Breast epithelium (tissue), 4 donors: ENCODE results near the gene POMT1. TPM values are rescaled to one million over a fixed set of nuclear protein-coding genes. Genes with fewer than 3 reads are reported as not detected.

Source experiments
- DNase-seq, 2 donors: peaks; one replicate each; pipeline ENCODE4 v3.0.0-alpha.2; 2019; ENCODE audit warnings: low spot score in 2 of 2
- H3K27ac ChIP-seq, 2 donors: fragments of 200-600 bp; sonication (generic) in 1 of 2; one replicate each; pipeline ENCODE4 v1.5.1; 2016 to 2019; ENCODE audit warnings: mild to moderate bottlenecking in 1 of 2
- H3K27me3 ChIP-seq, 2 donors: fragments of 200-600 bp; sonication (generic) in 1 of 2; one replicate each; pipeline versions ENCODE4 v1.5.1 to v1.6.0; 2017 to 2019; ENCODE audit warnings: control low read depth in 1 of 2, mild to moderate bottlenecking in 1 of 2
- H3K36me3 ChIP-seq: fragments of 200-600 bp; one replicate; pipeline ENCODE4 v1.5.1; 2019
- H3K4me1 ChIP-seq, 2 donors: fragments of 200-600 bp; sonication (generic); one replicate each; pipeline ENCODE4 v1.5.1; 2016 to 2019; ENCODE audit warnings: control low read depth in 1 of 2
- H3K4me3 ChIP-seq, 3 donors: fragments of 200-600 bp; sonication (generic); 1 replicate in 2 of 3; 2 replicates in 1 of 3; pipeline ENCODE4 v1.5.1; 2016 to 2019; ENCODE audit warnings: mild to moderate bottlenecking in 3 of 3, moderate library complexity in 2 of 3
- H3K9me3 ChIP-seq, 2 donors: fragments of 200-600 bp; sonication (generic) in 1 of 2; one replicate each; pipeline ENCODE4 v1.5.1; 2016 to 2019; ENCODE audit warnings: control low read depth in 1 of 2
- POLR2A ChIP-seq: fragments of 450-650 bp; IDR thresholded peaks from one replicate; pipeline ENCODE4 v1.6.1; 2016; ENCODE audit warnings: antibody characterized with exemption, mild to moderate bottlenecking, moderate library complexity
- POLR2AphosphoS5 ChIP-seq, 3 donors: sonication (generic); formaldehyde crosslinking; IDR thresholded peaks; one replicate each; pipeline ENCODE4 v1.6.1; 2017; ENCODE audit warnings: antibody characterized with exemption in 3 of 3
- intact Hi-C: fragments of 100-400 bp; cut with DNase I; formaldehyde crosslinking; loops from one replicate; pipeline ENCODE4 v1.15.1; 2023; ENCODE audit warnings: low total_unique reads
- total RNA-seq, 3 donors: library from RNA; depleted of rRNA; stranded (reverse); fragments of >200 nt; gene quantifications; one replicate each; pipeline ENCODE4 v1.1.0, GENCODE V29; 2016
- TF ChIP-seq, protein P1 (sequence below), 3 donors: fragments of 450-650 bp; IDR thresholded peaks; one replicate each; pipeline ENCODE4 v1.5.1; 2016 to 2017; ENCODE audit warnings: antibody characterized with exemption in 3 of 3, mild to moderate bottlenecking in 3 of 3, moderate library complexity in 3 of 3

POMT1 gene
- total RNA-seq, 3 donors from 2014 or later = 26.5 to 45.7 (median 26.6) TPM

DNA sequence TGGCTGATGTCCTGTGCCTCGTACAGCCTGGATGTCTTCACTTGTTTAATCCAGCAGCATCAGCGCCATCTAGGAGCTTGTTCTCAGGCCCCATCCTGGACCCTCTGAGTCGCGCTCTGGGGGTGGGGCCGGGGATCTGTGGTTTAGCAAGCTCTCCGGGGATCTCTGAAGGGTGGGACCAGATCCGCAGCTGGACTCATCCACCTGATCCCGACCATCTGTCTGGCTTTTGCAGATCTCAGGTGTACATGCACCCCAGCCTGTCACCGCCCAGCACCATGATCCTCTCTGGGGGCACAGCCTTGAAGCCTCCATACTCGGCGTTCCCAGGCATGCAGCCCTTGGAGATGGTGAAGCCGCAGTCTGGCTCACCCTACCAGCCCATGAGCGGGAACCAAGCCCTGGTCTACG is 15.1 kb upstream of the POMT1 start:
- Histone ChIP-seq H3K27me3 (no peaks in the 10 kb centered on the region), H3K36me3 (peaks cover 28% of the 10 kb centered on the region), H3K4me3 (no peak overlapping the region), H3K4me1 (peaks cover 0 to 21% of the 10 kb centered on the region in 2 donors), H3K27ac (peak overlapping the region; percentile 82 to 84), H3K9me3 (no peaks in the 10 kb centered on the region)
- intact Hi-C loops = no loop called here
- TF ChIP-seq POLR2A = no peak
- no peak for TF ChIP-seq POLR2AphosphoS5 (IDR thresholded peaks at IDR 0.05)
- TF ChIP-seq, protein P1, sequence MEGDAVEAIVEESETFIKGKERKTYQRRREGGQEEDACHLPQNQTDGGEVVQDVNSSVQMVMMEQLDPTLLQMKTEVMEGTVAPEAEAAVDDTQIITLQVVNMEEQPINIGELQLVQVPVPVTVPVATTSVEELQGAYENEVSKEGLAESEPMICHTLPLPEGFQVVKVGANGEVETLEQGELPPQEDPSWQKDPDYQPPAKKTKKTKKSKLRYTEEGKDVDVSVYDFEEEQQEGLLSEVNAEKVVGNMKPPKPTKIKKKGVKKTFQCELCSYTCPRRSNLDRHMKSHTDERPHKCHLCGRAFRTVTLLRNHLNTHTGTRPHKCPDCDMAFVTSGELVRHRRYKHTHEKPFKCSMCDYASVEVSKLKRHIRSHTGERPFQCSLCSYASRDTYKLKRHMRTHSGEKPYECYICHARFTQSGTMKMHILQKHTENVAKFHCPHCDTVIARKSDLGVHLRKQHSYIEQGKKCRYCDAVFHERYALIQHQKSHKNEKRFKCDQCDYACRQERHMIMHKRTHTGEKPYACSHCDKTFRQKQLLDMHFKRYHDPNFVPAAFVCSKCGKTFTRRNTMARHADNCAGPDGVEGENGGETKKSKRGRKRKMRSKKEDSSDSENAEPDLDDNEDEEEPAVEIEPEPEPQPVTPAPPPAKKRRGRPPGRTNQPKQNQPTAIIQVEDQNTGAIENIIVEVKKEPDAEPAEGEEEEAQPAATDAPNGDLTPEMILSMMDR (IDR thresholded peaks at IDR 0.05) = no peak
- no peak for DNase-seq

GRCh38 chr9:131490514-131490913 is 12.2 kb upstream of the POMT1 start:
- Histone ChIP-seq H3K4me1 (no peaks in the 10 kb centered on the region), H3K36me3 (peaks cover 30% of the 10 kb centered on the region), H3K27ac (no peak overlapping the region), H3K9me3 (no peaks in the 10 kb centered on the region), H3K27me3 (no peaks in the 10 kb centered on the region), H3K4me3 (no peak overlapping the region)
- intact Hi-C loops = no loop called here
- no peak for TF ChIP-seq POLR2AphosphoS5 (IDR thresholded peaks at IDR 0.05)
- no peak for TF ChIP-seq POLR2A
- TF ChIP-seq, protein P1 (IDR thresholded peaks at IDR 0.05) = no peak
- no peak for DNase-seq

DNA sequence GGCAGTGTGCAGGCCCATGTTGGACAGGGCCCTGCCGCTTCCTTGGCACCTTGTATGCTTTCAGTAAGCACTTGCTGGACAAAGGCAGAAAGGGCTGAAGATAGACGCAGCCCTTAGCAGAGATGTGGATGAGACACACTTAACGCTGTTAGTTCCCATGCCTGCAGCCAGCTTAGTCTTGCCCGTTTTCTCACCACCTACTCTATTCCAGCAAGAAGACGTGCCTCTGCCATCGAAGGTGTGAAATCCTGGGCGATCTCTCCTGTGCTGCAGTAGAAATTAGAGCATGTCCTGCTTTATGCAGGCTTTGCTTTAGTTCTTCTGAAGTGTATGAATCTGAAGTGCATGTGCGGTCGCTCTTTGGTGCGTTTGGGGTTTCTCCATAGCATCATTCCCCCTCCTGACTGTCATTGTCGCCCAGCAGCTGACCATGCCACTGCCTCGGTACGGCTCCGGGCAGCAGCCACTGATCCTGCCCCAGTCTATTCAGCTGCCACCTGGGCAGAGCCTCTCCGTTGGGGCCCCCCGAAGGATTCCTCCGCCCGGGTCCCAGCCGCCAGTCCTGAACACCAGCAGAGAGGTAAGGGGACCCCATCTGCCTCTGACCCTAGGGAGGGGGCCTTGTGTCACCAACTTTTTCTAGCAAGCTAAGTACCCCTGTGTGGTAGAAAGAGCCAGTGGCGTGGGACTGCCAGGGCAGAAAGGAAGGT is 11.6 kb upstream of the POMT1 start:
- no peaks in the 10 kb centered on the region for H3K27me3 ChIP-seq
- intact Hi-C loops = no loop called here
- peaks cover 34% of the 10 kb centered on the region for H3K36me3 ChIP-seq

DNA sequence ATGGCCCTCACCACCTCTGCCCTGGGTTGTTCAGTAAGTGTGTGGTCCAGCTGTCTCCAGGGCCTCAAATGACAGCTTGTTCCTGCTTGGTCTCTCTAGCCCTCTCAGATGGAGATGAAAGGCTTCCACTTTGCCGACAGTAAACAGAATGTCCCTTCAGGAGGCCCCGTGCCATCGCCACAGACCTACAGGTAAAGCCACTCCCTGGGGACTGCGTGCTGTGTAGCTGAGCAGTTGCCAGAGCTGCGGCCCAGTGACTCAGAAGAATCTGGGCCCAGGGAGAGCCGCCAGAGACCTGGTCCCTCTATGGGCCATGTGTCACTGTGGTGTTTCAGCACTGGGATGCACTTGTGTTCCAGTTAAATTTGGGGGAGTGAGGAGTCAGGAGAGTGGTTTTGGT is 10.6 kb upstream of the POMT1 start:
- intact Hi-C loops = no loop called here
- Histone ChIP-seq H3K4me3 (no peak overlapping the region), H3K27ac (peak overlapping the region in 1 of 2 donors; percentile 36), H3K36me3 (peaks cover 39% of the 10 kb centered on the region), H3K4me1 (no peaks in the 10 kb centered on the region), H3K9me3 (no peaks in the 10 kb centered on the region), H3K27me3 (no peaks in the 10 kb centered on the region)
- no peak for DNase-seq
- TF ChIP-seq, protein P1 (IDR thresholded peaks at IDR 0.05) = no peak
- TF ChIP-seq POLR2A (no peak), POLR2AphosphoS5 (IDR thresholded peaks at IDR 0.05) (no peak)

More for the DNA sequence above, 11.6 kb upstream of the POMT1 start:
- TF ChIP-seq, protein P1 (IDR thresholded peaks at IDR 0.05) = no peak
- TF ChIP-seq POLR2AphosphoS5 (IDR thresholded peaks at IDR 0.05) (no peak), POLR2A (no peak)
- Histone ChIP-seq H3K27ac (peak overlapping the region in 1 of 2 donors; percentile 36), H3K4me1 (no peaks in the 10 kb centered on the region), H3K9me3 (no peaks in the 10 kb centered on the region), H3K4me3 (no peak overlapping the region)
- DNase-seq = no peak

GRCh38 chr9:131494296-131494870 is 8.3 kb upstream of the POMT1 start:
- H3K36me3 ChIP-seq = peaks cover 32% of the 10 kb centered on the region
- H3K9me3 ChIP-seq = no peaks in the 10 kb centered on the region
- DNase-seq = no peak
- intact Hi-C loops = no loop called here
- TF ChIP-seq POLR2AphosphoS5 (IDR thresholded peaks at IDR 0.05) (no peak), POLR2A (no peak)
- TF ChIP-seq, protein P1 (IDR thresholded peaks at IDR 0.05) = no peak
- H3K27ac ChIP-seq = no peak overlapping the region
- no peak overlapping the region for H3K4me3 ChIP-seq
- no peaks in the 10 kb centered on the region for H3K4me1 ChIP-seq
- no peaks in the 10 kb centered on the region for H3K27me3 ChIP-seq
